OCI-M2 (cell line): ENCODE data around the gene LHX4.

ENCODE experiments used
- DNase-seq: peaks from one replicate; lab custom pipeline; 2025; ENCODE audit not compliant: unreplicated experiment; lab: John Stamatoyannopoulos, UW

LHX4 gene

GRCh38 chr1:180229483-180230415 lies at the start of gene LHX4:
Gene LHX4, plus strand, starts transcription at chr1:180230264. Its CDS starts 266 bp downstream, at chr1:180230530.
- no peak for DNase-seq

GRCh38 chr1:180181048-180181447 lies 49.0 kb upstream of the LHX4 start:
- no peak for DNase-seq

- no peak for DNase-seq
Observed at GRCh38 chr1:180181996-180182642, 47.9 kb upstream of the LHX4 start.

GRCh38 chr1:180182643-180183311 lies 47.3 kb upstream of the LHX4 start:
- no peak for DNase-seq

- no peak for DNase-seq
Observed at GRCh38 chr1:180183426-180183825, 46.6 kb upstream of the LHX4 start.

- DNase-seq = no peak
Observed at GRCh38 chr1:180184041-180184440, 46.0 kb upstream of the LHX4 start.

- DNase-seq = no peak
Observed at GRCh38 chr1:180185281-180185680, 44.8 kb upstream of the LHX4 start.

GRCh38 chr1:180185971-180186645 lies 44.0 kb upstream of the LHX4 start:
- no peak for DNase-seq

GRCh38 chr1:180186831-180187230 lies 43.2 kb upstream of the LHX4 start:
- DNase-seq = no peak

GRCh38 chr1:180187626-180188025 lies 42.4 kb upstream of the LHX4 start:
- DNase-seq = no peak

- no peak for DNase-seq
Observed at GRCh38 chr1:180188091-180188506, 42.0 kb upstream of the LHX4 start.

GRCh38 chr1:180188684-180189175 lies 41.3 kb upstream of the LHX4 start:
- DNase-seq = no peak

- DNase-seq = no peak
Observed at GRCh38 chr1:180190091-180190490, 40.0 kb upstream of the LHX4 start.

- no peak for DNase-seq
Observed at GRCh38 chr1:180192172-180192571, 37.9 kb upstream of the LHX4 start.

- no peak for DNase-seq
Observed at GRCh38 chr1:180193141-180194047, 36.7 kb upstream of the LHX4 start.

GRCh38 chr1:180194048-180194425 lies 36.0 kb upstream of the LHX4 start:
- DNase-seq = no peak

- DNase-seq = no peak
Observed at GRCh38 chr1:180194546-180195207, 35.4 kb upstream of the LHX4 start.

GRCh38 chr1:180195401-180195800 lies 34.7 kb upstream of the LHX4 start:
- no peak for DNase-seq

- no peak for DNase-seq
Observed at GRCh38 chr1:180195916-180196315, 34.1 kb upstream of the LHX4 start.
